Anterior cingulate cortex (tissue), 58 donors: ENCODE results near the gene IER5L.
A peak's percentile ranks its signal among the peaks of the same experiment; 100 is the strongest.

Experiments
- DNase-seq, 58 donors: peaks; one replicate each; lab custom pipeline; 2025; lab: John Stamatoyannopoulos, UW

The IER5L gene

GRCh38 chr9:129177791-129178567 lies at the start of gene IER5L:
TSS of gene IER5L (minus strand) at chr9:129178261. CDS start at chr9:129178052, 209 bp downstream.
- DNase-seq: peak; percentile 41 to 98 (median 93)

GRCh38 chr9:129227843-129228189 lies 49.8 kb upstream of the IER5L start:
- DNase-seq: no peak

DNA sequence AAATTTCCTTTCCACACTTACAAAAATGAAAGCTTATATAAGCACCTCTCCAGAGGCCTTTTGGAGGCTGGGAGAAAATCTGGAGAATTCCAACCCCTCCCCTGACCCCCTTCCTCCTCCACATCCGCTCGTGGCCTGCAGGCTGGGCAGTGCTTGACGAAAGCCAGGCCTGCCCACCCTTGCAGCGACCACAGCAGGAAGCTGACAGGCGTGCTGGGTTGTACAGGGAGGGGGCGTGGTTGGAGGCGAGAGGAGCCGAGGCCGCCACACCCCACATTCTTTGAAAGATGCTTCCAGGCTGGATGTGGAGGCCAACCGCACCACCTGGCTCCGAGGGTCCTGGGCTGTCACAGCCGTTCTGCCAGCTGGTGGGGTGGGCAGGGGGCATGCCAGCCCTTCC lies 47.8 kb upstream of the IER5L start:
- DNase-seq: peak in 5 of 58 donors; percentile 3 to 36 (median 17)

- no peak for DNase-seq
Measured at GRCh38 chr9:129225490-129225778, 47.4 kb upstream of the IER5L start.

DNA sequence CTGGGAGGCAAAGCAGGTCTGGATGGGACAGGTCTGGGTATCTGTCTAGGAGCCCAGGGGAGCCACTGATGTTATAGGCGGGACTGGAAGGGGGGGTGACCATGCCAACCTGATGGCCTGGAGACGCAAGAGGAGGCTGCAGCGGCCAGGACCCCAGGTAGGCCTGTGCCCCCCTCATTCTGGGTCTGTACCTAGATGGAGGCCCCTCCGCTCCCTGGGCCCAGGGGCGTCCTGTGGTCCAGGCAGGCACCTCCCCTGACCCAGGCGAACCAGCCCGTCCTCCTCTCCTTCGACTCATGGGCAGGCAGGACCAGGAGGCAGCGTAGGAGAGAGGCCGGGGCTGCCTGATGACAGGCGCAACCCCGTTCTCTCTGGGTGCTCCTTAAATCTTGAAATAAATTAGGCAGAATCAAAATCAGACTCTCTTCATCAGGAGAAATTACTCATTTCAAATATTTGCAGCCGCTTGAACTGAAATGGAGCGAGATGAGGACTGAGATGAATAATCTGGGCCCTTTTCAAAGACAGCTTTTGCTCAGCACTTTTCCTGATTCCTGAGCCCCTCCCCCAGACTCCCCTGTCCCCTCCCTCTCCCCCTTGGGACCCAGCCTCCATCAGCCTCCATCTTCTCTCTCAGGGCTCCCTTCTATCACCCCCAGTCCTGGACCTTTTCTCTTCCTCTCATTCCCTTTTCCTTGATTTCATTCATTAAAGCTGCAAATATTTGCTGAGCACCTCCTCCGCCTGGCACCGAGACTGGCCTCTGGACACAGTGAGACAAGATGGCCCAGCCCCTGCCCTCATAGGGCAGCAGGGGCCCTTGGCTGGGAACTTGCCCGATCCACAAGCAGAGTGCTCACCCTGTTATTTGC lies 46.8 kb upstream of the IER5L start:
- DNase-seq: no peak

DNA sequence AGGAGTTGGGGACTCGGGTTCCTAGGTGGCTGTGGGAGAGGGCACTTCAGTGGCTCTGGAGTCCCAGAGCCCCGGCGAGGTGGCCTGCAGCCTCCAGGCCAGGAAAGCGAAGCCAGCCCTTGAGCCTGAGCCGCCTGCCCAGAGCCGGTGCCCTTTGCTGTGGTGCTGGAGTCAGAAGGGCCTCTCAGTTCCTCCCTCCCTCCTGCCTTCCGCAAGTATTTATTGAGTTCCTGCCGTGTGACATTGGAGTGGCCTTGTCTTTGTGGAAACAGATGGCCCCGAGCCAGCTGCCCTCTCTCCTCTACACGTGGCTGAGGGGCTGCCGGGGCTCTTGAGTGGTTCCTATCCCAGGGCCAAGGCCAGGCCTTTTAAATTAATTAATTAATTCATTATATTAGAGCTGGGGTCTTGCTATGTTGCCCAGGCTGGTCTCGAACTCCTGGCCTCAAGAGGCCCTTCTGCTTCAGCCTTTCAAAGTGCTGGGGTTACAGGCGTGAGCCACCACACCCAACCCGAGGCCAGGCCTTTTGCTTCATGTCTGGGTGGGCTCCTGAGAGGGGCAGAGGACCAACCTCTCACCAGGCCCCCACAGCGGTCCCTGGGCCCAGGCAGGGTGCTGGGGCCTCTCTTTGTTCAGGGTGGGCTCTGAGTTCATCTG lies 45.6 kb upstream of the IER5L start:
- DNase-seq: no peak

GRCh38 chr9:129222819-129223218 lies 44.8 kb upstream of the IER5L start:
- no peak for DNase-seq

- DNase-seq: no peak
Measured at GRCh38 chr9:129221979-129222635, 44.0 kb upstream of the IER5L start.

DNA sequence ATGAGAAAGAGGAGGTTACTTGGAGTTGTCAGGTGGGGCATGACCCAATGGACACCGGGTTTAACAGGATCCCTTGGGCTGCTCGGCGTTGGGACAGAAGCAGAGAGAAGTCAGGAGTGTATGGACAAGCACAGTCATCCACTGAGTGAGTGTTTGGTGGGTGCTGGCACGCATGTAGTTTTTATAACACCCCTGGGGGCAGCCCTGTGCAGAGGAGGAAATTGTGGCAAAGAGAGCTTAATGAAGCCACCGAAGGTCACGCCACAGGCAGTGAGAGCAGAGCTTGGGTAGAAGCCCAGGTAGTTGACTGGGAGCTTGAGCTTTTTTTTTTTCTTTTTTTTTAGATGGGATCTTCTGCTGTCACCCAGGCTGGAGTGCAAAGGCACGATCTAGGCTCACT lies 43.2 kb upstream of the IER5L start:
- no peak for DNase-seq

DNA sequence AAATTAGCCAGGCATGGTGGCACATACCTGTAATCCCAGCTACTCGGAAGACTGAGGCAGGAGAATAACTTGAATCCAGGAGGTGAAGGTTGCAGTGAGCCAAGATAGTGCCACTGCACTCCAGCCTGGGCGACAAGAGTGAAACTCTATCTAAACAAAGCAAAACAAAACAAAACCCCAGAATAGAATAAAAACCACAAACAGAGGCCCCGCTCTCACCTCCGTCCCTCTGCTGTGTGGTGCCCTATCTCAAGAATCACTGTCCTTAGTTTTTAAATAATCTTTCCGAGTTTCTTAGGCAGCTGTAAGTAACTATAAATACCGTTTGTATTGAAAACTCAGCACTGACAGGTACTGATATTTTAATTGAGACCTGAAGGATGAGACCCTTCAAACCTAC lies 42.7 kb upstream of the IER5L start:
- DNase-seq: no peak

DNA sequence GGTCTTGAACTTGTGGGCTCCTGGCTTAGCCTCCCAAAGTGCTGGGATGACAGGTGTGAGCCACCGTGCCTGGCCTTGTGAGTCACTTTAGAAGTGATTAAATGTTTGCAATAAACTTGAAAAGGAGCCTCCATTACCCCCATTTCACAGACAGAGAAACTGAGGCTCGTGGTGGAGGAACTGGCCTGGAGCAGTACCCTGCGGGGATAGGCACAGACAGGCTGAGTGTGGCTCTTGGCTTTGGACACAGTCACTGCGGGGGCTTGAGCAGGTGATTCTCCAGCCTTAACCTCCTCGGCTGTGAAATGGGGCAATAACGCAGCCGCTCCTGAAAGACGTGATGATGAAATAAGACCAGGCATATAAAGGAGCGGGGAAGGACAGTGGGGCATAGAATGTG lies 40.9 kb upstream of the IER5L start:
- DNase-seq: no peak

GRCh38 chr9:129218272-129218625 lies 40.2 kb upstream of the IER5L start:
- no peak for DNase-seq

DNA sequence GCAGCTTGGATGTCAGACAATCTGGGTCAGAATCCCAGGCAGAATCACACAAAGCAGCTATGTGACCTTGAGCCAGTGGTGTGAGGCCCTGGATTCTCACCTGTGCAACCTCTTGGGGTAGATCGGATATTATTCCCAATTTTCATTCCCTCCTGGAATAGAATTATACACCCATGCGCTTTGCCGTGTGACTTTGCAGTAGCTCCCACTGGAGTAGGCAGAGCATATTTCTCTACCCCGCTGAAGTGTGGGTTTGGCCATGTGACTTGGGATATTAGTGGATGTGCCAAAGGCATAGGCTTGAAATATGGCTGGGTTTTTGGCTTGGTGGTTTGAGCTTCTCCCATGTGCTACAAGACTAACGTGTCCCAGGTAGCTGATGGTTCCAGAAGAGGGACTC lies 35.5 kb upstream of the IER5L start:
- DNase-seq: peak in 3 of 58 donors; percentile 9 to 22 (median 13)

DNA sequence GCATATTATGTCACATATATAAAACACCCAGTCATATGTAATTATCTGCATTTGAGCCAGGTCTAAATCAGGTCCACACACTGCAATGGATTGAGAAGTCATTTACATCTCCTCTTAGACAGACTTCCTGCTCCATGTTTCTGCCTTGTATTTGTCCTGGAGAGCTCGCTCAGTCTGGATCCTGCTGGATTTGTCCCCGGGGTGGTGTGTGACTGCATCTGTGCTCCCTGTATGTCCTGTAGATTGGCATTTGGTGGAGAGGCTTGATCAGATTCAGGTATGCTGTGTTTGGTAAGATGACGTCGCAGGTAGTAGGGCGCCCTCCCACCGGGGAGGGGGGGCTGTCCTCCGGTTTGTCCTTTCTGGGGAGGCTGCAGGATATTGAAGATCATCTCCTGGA lies 33.6 kb upstream of the IER5L start:
- DNase-seq: no peak

DNA sequence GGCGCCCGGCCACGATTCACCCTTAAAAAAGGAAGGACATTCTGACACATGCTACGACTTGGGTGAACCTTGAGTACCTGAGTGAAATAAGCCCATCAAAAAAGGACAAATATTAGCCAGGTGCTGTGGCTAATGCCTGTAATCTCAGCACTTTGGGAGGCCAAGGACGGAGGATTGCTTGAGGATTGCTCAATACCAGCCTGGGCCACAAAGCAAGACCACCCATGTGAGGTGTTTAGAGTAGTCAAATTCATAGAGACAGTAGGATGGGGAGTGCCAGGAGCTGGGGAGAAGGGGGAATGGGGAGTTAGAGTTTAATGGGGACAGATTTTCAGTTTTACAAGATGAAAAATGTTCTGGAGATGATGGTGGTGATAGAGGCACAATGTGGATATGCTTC lies 32.1 kb upstream of the IER5L start:
- no peak for DNase-seq

DNA sequence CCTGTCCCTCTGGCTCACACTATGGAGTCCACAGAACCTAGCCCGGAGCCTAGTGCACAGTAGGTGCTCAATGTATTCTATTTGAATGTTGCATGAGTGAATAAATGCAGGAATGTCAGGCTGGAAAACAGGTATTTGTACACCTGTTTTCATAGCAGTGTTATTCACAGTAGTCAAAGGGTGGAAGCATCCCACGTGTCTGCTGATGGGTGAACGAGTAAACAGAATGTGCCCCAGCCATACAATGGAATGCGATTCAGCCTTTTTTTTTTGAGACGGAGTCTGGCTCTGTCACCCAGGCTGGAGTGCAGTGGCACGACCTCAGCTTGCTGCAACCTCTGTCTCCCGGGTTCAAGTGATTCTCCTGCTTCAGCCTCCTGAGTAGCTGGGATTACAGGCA lies 31.5 kb upstream of the IER5L start:
- DNase-seq: no peak

- DNase-seq: no peak
Measured at GRCh38 chr9:129209109-129209508, 31.0 kb upstream of the IER5L start.

- no peak for DNase-seq
Measured at GRCh38 chr9:129208207-129209032, 30.4 kb upstream of the IER5L start.

DNA sequence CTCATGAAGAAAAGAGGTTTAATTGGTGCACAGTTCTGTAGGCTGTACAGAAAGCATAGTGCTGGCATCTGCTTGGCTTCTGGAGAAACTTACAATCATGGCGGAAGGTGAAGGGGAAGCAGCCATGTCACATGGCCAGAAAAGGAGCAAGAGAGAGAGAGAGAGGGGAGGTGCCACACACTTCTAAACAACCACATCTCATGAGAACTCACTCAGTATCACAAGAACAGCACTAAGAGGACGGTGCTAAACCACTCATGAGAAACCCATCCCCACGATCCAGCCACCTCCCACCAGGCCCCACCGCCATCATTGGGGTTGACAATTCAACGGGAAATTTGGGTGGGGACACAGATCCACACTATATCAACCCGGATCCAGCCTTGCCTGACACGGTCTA lies 28.8 kb upstream of the IER5L start:
- DNase-seq: no peak

DNA sequence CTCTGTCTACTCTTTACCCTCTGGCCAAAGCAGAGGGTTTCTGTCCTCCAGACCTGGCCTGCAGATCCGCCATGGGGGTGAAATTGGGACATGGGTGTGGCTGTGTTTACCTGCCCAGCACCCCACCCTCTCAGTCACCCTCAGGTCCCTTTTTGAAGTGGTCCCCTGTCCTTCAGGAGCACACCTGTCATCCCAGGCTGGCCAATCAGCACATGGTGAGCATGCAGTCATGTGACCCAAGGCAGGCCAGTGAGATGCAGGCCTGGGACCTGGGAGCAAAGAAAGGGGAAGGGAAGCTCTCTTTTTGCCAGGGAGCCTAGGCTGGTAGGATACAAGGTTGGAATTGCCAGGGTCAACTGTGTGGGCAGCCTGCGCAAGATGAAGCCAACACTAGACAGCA lies 28.3 kb upstream of the IER5L start:
- DNase-seq: no peak
